Activated gamma-delta T cell (primary cell): ENCODE data around the gene RING1.

Experiments used
- DNase-seq: peaks from one replicate; lab custom pipeline; 2025; lab: John Stamatoyannopoulos, UW

Gene RING1

DNA sequence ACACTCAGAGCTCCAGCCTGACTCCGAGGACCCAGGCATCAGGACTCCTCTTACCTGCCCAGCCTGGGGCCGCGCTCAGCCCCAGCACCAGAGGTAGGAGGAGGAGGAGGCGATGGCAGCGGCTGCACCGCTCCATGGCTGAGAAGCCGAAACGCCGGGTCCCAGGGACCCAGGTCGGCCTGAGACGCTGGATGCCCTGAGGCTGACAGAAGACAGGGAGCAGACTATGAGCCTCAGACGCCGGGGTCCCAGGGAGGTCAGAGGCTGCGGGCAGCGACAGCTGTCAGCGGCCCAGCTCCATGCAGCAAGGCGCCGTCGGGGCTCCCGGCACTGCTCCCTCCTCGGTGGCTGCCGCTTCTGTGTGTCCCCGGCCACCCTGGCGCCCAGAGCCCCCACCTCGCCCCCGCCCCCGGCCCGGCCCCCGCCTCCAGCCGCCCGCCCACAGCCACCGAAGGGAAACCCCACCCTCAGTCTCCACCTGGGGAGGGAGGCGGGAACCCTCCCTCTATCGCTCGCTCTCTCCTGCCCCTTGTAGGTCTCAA is 16.1 kb upstream of the RING1 start, which contains the start of gene COL11A2:
COL11A2 (minus strand) TSS at position 363 of the 542 bp plus-strand sequence; CDS start at position 136, 227 bp downstream.
- no peak for DNase-seq

DNA sequence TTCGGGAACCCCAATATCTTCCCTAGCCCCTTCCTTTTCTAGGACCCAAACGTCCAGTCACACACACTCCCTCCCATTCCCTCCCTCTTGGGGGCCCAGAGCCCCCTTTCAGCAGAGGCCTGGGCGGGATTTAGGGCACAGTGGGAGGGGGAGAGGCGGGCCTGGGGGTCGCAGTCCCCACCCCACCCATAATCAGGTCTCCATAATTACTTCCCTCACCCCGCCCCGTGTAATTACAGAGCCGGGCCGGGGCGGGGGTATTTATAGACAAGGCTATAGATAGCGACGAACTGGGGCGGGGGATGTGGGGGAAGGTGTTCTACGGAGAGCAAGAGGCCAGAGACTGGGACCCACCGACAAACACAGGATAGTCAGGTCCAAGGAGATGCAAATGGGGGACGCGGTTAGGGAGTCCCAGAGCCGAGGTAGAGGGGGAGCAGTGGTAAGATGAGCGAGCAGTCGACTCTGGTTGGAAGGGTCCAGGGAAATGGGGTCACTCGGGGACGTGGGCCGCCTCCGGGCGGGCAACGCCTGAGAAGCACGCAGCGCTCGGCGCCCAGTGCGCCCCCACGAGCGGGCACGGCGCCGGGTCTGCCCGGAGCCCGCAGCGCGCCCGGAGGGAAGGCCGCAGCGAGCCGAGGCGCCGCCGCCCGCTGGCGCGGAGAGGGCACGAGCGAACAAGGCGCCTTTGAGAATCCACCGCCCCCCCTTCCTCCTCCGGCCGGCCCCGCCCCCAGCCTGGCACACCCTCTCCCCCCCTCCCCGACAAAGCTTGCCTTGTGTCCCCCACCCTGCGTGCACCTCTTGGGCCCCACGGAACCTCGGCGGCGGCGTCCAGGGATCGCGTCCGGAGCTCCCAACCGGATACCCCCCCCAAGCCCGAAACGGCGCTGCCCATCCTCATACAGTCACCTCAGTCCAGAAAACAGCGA is 15.4 kb upstream of the RING1 start:
- DNase-seq = peak; percentile 25

DNA sequence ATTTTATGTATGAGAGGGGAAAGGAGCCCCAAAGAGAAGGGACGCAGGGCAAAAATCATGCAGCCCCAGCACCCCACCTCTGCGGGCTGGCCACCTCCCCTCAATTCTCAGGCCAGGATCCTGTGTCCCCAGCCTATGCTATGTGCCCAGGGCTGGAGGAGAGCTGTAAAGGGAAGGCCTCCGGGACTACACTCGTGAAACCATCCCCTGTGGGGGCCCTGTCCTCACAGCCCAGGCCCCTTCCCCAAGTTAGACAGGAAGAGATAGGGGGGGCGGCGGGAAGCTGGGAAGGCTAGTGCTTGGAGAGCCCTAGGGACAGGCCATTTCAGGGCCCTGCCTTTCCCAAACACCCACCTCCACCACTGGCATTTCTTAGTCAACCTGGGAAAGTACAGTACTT is 14.7 kb upstream of the RING1 start:
- DNase-seq = no peak

DNA sequence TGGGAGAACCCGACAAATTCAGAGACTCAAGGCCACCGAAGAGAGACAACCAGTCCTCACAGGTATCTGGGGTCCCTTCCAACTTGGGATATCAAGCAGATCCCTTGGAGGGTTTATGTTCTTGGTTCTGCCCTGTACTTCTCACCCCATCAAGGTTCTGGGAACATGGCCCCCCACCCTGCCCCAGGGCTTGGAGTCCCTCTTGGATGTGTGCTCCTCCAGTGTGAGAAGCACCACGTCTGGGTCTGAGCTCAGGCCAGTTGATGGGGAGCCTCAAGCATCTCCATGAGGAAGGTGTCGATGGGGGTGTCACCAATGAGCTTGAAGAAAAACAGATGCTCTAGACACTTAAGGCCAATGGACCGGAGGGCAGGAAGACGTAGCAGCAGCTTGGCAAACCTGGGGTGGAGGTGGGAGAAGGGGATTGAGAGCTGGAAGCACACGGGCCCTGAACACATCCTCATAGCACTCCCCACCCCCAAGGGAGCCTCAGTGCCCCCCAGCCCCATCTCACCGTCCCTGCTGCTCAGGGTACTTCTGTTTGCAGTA is 13.8 kb upstream of the RING1 start:
- DNase-seq = no peak

DNA sequence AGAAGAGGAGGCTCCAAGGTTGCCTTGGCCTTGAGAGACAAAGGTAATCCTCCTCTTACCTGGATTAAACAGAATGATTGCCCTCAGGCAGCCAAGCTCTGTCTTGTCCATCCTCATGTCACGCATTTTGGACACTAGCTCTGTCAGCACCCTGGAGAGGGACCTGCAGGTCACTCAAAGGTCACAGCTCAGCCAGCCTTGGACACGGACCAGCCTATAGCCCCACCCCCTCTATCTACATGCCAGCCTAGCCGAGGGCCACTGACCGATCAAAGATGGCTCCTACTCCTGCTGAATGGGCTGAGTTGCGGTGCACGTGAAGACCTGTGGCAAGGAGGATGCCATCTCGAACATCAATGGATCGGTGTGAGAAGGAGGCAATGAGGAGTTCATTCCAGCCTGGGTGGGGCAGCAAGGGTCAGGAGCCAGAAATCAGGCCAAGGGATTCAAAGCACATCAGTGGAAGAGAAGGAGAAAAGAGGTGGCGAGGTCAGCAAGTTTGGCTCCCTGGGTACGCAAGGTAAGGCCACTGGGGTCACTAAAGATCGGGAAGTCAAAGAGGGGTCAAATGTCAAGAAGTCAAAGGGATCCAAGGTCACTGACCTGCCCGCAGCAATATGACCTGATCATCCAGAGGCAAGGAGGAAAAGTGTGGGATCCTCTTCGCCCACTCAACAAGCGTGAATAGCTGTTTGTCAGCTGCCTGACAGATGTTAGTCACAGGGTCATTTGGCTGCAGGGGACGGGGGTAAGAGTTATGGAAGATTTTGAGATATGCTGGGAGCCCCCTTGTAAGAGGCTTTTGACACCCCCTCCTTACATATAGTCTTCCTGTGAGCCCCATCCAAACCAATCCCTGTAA is 12.8 kb upstream of the RING1 start:
- DNase-seq = no peak

DNA sequence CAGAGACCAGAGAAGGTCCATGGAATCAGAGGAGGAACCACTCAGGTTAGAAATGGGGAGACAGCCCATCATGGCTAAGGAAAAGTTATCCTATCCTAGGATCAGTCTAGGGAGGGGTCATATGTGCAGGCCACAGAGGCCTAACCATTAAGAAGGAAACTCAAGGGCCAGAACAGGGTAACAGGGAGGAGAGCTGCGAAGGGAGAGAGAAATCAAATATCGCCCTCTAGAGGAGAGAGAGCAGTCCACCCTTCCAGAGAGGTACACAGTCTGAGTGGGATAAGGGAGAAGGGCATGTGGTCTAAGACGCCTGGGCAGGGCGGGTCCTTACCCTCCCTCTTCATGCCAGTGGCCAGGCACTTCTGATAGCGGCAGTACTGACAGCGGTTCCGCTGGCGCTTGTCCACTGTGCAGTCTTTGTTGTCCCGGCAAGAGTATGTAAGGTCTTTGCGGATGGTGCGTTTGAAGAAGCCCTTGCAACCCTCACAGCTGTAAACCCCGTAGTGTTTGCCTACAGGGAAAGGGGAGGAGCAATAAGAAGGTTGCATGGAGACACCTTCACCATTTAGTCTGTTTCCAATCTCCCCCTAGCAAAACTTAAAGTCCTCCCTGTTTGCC is 10.8 kb upstream of the RING1 start:
- no peak for DNase-seq

DNA sequence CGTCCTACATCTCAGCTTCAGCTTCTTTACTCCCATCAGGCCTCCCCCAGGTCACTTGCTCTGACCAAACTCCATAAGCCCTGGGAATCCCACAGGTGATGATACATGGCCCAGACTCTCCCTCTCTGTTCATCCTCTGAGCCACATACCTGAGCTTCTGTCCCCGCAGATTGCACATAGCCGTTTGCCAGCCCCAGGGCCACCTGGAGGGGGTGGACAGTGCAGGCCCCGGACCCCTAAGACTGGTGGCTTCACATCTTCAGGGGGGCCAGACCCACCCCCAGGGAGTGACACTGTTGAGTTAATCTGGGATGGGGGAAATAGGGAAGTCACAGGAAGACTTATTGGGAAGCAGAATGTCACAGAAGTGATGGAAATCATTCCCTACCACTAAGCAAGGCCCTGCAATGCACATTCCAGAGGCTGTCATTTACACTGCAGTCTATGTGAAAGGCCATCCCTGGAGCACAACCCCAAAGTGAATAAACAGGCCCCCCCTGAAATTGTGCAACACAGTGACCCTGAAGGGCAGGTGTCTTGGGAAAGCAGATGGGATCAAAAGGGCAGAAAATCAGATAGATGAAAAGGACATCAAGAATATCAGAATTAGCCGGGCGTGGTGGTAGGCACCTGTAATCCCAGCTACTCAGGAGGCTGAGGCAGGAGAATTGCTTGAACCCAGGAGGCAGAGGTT is 10.0 kb upstream of the RING1 start:
- DNase-seq = no peak

DNA sequence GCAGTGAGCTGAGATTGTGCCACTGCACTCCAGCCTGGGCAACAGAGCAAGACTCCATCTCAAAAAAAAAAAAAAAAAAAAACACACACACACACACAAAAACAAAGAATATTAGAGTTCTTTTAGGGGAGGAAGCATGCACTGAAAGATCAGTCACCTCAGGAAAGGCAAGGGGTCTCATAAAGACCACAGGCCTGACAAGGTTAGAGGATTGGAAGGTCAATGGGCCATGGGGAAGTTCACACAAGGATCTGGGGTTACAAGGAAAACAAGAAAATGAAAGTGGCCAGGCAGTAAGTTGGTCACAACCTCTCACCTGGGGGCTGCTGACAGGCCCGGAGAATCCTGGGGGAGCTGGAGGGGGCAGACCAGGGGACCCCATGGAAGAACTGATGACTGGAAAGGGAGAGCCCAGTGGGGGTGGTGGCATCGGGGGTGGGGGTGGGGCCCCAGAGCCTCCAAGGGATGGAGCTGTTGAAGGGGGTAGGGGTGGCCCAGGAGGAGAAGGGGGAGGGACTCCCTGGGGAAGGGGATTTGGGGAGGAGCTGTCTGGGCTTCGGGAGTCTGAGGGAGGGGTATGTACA is 9.4 kb upstream of the RING1 start:
- DNase-seq = no peak

DNA sequence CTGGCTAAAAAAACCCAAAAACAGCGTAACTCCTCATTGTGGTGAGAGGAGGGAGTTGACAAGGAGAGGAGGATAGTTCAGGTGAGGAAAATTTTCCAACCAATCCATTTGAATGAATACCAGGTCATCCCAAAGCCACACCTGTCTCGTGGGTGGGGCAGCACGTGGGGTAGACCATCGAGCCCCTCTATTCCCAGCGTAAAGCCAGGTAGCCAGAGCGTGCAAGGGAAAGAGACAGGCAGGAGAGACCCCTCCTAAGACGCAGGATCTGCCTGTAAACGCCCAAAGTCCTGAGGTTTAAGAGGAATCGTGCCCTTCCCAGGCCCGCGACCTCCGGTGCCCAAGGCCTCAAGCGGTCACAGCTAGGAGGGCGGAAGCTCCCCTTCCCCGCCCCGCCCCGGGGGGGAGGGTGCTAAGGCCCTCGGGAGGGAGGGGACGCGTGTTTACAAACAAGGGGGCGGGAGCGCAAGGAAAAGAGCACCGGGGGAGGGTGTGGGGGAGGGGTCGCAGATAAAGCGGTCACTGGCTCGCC is 8.5 kb upstream of the RING1 start:
- peak; percentile 68 for DNase-seq

DNA sequence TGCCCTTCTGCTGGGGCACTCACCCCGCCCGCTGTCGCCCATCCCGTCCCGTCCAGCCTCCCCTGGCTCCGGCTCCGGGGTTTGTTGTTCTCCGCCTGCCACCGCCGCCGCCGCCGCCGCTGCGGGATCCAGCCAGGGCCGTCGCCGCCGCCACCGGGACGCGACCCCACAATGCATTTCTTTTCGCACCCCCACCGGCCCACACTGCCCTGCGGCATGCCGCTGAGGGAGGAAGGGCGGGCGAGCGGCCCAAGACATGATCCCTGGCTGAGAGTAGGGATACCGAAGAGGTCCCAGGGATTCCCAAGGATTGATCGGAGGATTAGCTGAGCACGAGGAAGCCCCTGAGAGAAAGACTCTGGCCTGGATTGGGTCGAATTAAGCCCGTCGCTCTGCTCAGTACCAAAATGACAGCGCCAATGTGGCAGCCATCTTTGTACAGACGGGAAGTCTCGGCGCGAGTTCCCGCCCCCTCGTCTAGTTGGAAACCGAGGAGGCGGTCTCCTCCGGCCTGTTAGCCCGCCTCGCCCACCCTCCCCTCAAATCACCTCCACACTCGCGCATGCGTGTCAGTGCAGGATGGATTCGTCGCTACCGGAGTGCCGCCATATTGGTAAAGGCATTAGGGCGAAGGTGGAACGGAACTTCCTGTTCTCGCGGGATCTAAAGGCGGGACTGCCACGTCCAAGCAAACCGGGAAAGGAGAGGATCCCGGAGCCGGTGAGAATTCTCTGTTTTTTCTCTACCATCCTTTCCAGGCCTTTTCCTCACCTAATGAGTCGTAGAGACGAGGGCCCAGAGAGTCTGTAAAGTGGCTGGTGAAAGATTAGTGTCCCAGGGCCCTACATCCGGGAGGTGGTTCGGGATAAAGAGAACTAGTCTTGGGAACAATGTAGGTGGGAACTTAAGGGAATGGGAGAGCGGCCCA is 7.8 kb upstream of the RING1 start, which contains the start of the genes RXRB and SLC39A7:
RXRB (minus strand) TSS at position 447 of the 928 bp plus-strand sequence; CDS start at position 258, 189 bp downstream.
SLC39A7 (plus strand) TSS at position 649 of the 928 bp plus-strand sequence. CDS start 379 bp downstream, outside the sequence.
- DNase-seq = peak; percentile 78

DNA sequence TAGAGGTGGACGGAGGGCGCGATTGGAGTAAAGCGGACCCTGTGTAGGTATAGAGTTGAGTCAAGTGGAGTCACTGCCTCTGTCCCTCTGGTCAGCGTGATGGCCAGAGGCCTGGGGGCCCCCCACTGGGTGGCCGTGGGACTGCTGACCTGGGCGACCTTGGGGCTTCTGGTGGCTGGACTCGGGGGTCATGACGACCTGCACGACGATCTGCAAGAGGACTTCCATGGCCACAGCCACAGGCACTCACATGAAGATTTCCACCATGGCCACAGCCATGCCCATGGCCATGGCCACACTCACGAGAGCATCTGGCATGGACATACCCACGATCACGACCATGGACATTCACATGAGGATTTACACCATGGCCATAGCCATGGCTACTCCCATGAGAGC is 7.2 kb upstream of the RING1 start:
- DNase-seq = no peak

DNA sequence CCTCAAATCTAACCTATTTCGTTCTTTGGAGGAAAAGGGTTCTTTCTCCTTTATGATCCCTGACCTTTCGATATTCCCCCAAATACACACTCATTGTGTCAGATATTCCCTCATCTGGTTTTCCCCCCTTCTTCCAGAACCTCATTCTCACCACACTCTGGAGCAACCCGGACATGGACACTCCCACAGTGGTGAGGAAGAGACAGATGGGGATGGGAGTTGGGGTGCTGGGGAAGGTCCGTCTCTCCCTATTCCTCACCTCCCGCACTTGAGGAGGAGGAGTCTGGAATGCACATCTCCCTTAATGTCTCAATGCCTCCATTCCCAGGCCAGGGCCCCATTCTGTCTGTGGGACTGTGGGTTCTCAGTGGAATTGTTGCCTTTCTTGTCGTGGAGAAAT is 6.4 kb upstream of the RING1 start:
- DNase-seq = no peak

DNA sequence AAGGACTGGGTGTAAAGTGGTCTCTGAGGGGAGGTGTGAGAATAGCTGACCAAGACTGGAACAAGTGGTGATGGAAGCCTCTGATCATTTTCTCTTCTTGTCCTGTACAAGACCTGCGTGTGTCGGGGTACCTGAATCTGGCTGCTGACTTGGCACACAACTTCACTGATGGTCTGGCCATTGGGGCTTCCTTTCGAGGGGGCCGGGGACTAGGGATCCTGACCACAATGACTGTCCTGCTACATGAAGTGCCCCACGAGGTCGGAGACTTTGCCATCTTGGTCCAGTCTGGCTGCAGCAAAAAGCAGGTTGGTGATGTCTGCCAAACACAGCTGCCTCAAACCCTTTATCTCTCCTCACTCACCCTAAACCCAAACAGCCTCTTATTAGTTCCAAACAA is 5.5 kb upstream of the RING1 start:
- DNase-seq = no peak

DNA sequence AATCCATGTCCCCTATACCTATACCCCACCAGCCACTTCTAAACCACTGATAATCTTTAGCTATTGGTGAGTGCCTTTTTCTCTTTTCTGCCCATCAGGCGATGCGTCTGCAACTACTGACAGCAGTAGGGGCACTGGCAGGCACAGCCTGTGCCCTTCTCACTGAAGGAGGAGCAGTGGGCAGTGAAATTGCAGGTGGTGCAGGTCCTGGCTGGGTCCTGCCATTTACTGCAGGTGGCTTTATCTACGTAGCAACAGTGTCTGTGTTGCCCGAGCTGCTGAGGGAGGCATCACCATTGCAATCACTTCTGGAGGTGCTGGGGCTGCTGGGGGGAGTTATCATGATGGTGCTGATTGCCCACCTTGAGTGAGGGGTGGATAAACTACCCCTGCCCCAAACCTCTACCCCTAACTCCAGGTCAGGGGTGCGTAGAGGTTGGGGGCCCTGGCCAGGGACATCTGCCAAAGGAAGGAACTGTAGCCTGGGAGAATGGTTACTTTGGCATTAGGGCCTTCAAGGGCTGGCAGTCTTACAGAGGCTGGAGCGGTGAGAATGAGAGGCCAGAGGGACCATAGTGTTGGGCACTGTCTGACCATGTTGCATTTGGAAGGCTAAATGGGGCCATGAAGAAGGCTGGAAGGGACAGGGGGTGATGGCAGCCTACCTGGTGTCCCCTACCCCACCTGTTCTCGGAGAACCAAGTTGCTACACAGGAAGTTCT is 4.7 kb upstream of the RING1 start:
- DNase-seq = no peak

DNA sequence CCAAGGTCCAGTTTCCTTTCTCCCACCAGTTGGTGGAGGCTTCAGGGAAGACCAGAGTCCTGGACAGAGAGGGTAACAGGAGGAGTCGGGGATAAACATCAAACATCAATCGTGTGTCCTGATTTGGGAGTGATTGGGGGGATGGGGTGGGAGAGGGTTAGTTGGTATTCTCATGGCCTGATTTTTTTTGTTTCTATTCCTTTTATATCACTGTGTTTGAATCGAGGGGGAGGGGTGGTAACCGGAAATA is 4.2 kb upstream of the RING1 start:
- no peak for DNase-seq

DNA sequence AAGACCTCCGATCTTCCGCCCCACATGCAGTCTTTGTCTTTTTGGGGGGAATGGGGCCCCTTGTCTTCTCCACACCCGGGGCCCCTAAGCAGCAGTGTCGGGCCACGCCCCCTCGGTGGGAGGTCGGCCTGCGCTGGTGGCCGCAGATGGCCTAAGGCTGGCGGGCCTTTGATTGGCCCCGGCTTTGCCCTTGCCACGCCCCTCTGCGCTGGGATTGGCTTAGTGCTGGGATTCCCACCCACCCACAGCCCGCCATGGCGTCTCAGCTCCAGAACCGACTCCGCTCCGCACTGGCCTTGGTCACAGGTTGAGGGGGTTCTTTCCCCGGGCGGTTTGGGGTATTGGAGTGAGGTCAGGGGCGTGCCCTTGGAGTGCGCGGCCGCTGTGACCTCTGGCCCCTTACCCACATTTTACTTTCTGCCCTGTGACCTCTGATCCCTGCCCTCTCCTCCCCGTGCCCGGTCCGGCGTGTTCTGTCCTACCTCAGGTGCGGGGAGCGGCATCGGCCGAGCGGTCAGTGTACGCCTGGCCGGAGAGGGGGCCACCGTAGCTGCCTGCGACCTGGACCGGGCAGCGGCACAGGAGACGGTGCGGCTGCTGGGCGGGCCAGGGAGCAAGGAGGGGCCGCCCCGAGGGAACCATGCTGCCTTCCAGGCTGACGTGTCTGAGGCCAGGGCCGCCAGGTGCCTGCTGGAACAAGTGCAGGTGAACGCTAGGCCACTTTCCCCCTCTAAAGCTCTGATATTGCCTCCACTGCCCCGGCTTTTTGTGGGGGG is 3.7 kb upstream of the RING1 start, which contains the start of gene HSD17B8:
HSD17B8 (plus strand) TSS at position 241 of the 776 bp plus-strand sequence; CDS start at position 255, 14 bp downstream.
- DNase-seq = peak; percentile 75

DNA sequence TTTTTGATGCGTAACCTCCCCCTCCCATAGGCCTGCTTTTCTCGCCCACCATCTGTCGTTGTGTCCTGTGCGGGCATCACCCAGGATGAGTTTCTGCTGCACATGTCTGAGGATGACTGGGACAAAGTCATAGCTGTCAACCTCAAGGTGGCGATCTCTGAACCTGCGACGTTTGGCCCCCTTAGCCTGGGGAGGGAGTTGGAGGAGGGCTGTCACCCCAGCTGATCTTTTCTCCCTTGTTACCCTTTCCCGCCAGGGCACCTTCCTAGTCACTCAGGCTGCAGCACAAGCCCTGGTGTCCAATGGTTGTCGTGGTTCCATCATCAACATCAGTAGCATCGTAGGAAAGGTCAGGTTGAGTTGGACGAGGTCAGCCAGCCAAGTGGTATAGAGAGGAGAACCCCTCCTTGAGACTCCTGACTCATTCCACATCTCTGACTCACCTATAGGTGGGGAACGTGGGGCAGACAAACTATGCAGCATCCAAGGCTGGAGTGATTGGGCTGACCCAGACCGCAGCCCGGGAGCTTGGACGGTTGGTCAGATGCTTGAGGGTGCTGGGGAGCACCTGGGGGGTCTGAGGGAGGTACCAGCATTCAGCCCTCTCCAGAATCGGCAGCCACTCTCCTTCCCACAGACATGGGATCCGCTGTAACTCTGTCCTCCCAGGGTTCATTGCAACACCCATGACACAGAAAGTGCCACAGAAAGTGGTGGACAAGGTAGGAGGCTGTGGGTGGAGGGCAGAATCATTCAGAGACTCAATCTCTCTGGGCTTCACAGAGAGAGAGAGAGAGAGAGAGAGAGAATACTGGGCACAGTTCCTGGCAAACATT is 2.9 kb upstream of the RING1 start:
- no peak for DNase-seq
